Effector memory CD4-positive, alpha-beta T cell (primary cell): Measurements from ENCODE around the gene EXOC4.

ENCODE experiments used
- DNase-seq, 3 donors: peaks; one replicate each; pipeline ENCODE4 v3.0.0-alpha.2; 2020
- H3K27ac ChIP-seq: 2 replicates; pipeline ENCODE4 v1.7.0; 2013; ENCODE audit warnings: mild to moderate bottlenecking, low read length, moderate library complexity; ENCODE audit not compliant: insufficient read depth, poor library complexity, severe bottlenecking
- H3K27me3 ChIP-seq: replicated peaks from 2 replicates; pipeline ENCODE4 v1.7.0; 2013; ENCODE audit warnings: mild to moderate bottlenecking, low read length; ENCODE audit not compliant: insufficient read depth, control insufficient read depth, poor library complexity, severe bottlenecking
- H3K36me3 ChIP-seq: 2 replicates; pipeline ENCODE4 v1.7.0; 2013; ENCODE audit warnings: mild to moderate bottlenecking, low read length, moderate library complexity; ENCODE audit not compliant: control insufficient read depth, insufficient read depth
- H3K4me1 ChIP-seq: 2 replicates; pipeline ENCODE4 v1.7.0; 2013; ENCODE audit warnings: low read length, mild to moderate bottlenecking; ENCODE audit not compliant: control insufficient read depth, insufficient read depth, poor library complexity, severe bottlenecking
- H3K4me3 ChIP-seq: 2 replicates; pipeline ENCODE4 v1.7.0; 2013; ENCODE audit warnings: low read length, low read depth, mild to moderate bottlenecking; ENCODE audit not compliant: insufficient read depth, poor library complexity, severe bottlenecking
- H3K9me3 ChIP-seq: 2 replicates; pipeline ENCODE4 v1.7.0; 2013; ENCODE audit warnings: mild to moderate bottlenecking, low read length, moderate library complexity; ENCODE audit not compliant: control insufficient read depth

Gene EXOC4

DNA sequence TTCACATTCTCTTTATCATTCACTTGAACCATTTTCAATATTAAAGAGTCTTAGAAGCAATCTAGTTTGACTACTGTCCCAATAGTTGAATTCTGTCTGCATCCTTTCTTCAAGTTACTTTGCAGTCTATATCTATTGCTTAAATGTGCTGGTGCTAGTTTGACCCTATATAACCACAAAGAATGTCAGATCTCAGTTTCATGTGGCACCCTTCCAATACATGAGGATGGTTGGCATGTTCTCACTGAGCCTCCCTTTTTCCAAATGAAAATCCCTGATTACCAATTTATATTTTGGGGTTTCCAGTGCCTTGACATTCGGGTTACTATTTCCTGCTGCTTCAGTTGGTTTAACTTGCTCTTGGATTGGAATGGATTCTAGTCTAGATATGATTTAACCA lies 292.7 kb downstream of the EXOC4 start:
- H3K27ac ChIP-seq = no peak overlapping the region
- H3K4me1 ChIP-seq = no peaks in the 10 kb centered on the region
- H3K9me3 ChIP-seq = no peaks in the 10 kb centered on the region
- no peaks in the 10 kb centered on the region for H3K36me3 ChIP-seq
- no peaks in the 10 kb centered on the region for H3K27me3 ChIP-seq
- H3K4me3 ChIP-seq = no peak overlapping the region
- DNase-seq = no peak

DNA sequence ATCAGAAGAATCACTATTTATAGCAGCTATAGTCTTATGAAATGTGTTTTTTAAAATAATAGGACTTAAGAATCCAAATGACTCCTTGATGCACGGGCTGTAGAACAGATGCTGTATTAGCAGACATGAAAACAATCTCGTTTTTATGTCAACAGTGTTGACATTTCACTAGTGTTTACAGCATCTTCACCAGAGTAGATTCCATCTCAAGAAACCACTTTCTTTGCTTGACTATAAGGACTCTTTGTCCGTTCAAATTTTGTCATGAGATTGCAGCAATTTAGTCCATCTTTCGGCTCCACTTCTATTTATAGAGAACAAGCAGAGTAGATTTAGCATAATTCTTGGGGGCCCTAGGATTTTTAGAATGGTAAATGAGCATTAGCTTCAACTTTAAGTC lies 295.1 kb downstream of the EXOC4 start:
- Histone ChIP-seq H3K27ac (no peak overlapping the region), H3K9me3 (no peaks in the 10 kb centered on the region), H3K27me3 (no peaks in the 10 kb centered on the region), H3K36me3 (no peaks in the 10 kb centered on the region), H3K4me1 (no peaks in the 10 kb centered on the region), H3K4me3 (no peak overlapping the region)
- no peak for DNase-seq

GRCh38 chr7:133549633-133550032 lies 296.8 kb downstream of the EXOC4 start:
- Histone ChIP-seq H3K4me1 (no peaks in the 10 kb centered on the region), H3K9me3 (no peaks in the 10 kb centered on the region), H3K27ac (no peak overlapping the region), H3K4me3 (no peak overlapping the region), H3K27me3 (no peaks in the 10 kb centered on the region), H3K36me3 (no peaks in the 10 kb centered on the region)
- DNase-seq = no peak

GRCh38 chr7:133550145-133550544 lies 297.3 kb downstream of the EXOC4 start:
- Histone ChIP-seq H3K4me3 (no peak overlapping the region), H3K27me3 (no peaks in the 10 kb centered on the region), H3K9me3 (no peaks in the 10 kb centered on the region), H3K36me3 (no peaks in the 10 kb centered on the region), H3K4me1 (no peaks in the 10 kb centered on the region), H3K27ac (no peak overlapping the region)
- DNase-seq = no peak

DNA sequence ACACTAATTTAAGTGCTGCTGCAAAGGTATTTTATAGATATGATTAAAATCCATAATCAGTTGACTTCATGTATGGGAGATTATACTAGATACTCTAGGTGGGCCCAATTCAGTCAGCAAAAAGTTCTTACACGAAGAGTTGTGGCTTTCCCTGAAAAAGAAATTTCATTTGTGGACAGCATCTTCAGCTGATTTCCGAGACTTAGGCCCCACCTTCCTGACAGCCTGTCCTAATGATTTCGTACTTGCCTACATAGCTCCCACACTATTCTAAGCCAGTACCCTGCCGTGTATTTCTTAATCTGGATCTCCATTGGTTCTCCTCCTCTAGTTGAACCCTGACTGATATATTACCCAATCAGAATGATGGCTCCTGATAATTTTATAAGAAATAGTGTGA lies 297.9 kb downstream of the EXOC4 start:
- no peaks in the 10 kb centered on the region for H3K9me3 ChIP-seq
- H3K4me1 ChIP-seq = no peaks in the 10 kb centered on the region
- no peak for DNase-seq
- H3K36me3 ChIP-seq = no peaks in the 10 kb centered on the region
- H3K4me3 ChIP-seq = no peak overlapping the region
- H3K27me3 ChIP-seq = no peaks in the 10 kb centered on the region
- H3K27ac ChIP-seq = no peak overlapping the region

GRCh38 chr7:133551466-133551865 lies 298.6 kb downstream of the EXOC4 start:
- no peaks in the 10 kb centered on the region for H3K36me3 ChIP-seq
- H3K9me3 ChIP-seq = no peaks in the 10 kb centered on the region
- H3K27me3 ChIP-seq = no peaks in the 10 kb centered on the region
- DNase-seq = no peak
- H3K4me3 ChIP-seq = no peak overlapping the region
- no peak overlapping the region for H3K27ac ChIP-seq
- H3K4me1 ChIP-seq = no peaks in the 10 kb centered on the region

DNA sequence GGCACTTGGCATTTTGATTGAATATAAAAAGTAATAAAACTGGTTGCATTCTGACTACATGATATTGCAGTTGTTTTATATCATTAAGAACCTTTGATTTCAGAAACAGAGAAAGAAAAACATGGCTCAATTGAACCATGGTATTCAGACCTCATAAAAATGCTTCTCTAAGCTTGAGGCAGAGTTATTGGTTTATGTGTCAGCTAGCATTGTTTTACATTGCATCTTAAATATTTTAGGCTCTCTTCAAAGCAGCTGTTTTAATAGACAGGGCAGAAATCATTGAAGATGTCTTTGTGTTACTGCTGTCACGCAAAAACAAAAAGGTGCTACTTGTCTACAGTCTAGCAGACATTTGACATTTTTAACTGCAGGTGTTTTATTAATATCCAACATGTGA lies 299.2 kb downstream of the EXOC4 start:
- Histone ChIP-seq H3K9me3 (no peaks in the 10 kb centered on the region), H3K27me3 (no peaks in the 10 kb centered on the region), H3K4me1 (no peaks in the 10 kb centered on the region), H3K36me3 (no peaks in the 10 kb centered on the region), H3K27ac (no peak overlapping the region), H3K4me3 (no peak overlapping the region)
- DNase-seq = no peak

- no peak overlapping the region for H3K4me3 ChIP-seq
- DNase-seq = no peak
- no peaks in the 10 kb centered on the region for H3K27me3 ChIP-seq
- no peaks in the 10 kb centered on the region for H3K9me3 ChIP-seq
- H3K27ac ChIP-seq = no peak overlapping the region
- H3K4me1 ChIP-seq = no peaks in the 10 kb centered on the region
- H3K36me3 ChIP-seq = no peaks in the 10 kb centered on the region
Observed at GRCh38 chr7:133554330-133554729, 301.5 kb downstream of the EXOC4 start.

DNA sequence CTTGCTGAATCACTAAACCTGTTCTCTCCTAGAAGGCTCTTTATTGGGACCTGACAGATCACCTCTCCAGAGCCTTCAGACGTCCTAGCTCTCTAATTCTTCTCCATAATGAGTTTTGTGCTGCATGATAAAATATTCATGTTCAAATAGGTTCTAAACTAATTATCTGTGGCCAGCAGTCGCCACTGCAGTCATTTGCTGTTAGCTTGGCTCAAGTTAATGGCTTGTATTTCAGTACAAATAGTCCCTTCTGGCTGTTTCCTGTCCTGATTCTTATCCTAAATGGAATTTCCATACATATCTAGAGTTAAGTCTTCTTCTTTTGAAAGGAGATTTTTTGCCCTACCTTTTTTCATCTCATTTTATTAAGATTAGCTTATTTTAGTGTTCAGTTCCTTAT lies 303.2 kb downstream of the EXOC4 start:
- DNase-seq = no peak
- Histone ChIP-seq H3K9me3 (no peaks in the 10 kb centered on the region), H3K36me3 (no peaks in the 10 kb centered on the region), H3K4me3 (no peak overlapping the region), H3K27ac (no peak overlapping the region), H3K4me1 (no peaks in the 10 kb centered on the region), H3K27me3 (no peaks in the 10 kb centered on the region)

GRCh38 chr7:133556553-133556952 lies 303.7 kb downstream of the EXOC4 start:
- H3K4me1 ChIP-seq = no peaks in the 10 kb centered on the region
- H3K36me3 ChIP-seq = no peaks in the 10 kb centered on the region
- H3K27ac ChIP-seq = no peak overlapping the region
- no peak overlapping the region for H3K4me3 ChIP-seq
- DNase-seq = no peak
- H3K27me3 ChIP-seq = no peaks in the 10 kb centered on the region
- no peaks in the 10 kb centered on the region for H3K9me3 ChIP-seq

DNA sequence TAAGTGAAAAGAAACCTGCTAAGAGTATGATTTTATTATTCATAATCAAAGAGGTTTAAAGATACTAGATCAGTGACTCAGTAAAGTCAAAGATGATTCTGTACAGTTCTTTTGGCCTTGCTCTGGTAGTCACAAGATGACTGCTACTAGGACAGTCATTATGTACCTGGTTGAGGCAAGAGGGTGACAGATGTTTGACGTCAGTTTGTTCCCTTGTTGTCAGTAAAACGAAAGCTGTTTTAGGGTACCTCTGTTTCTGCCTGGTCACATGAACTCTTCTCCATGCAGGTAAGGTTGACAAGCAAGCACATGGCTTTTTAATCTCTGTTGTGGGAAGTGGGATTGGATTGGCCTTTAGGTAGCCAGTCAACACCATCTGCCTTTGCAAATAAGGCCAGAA lies 308.0 kb downstream of the EXOC4 start:
- no peak for DNase-seq
- H3K27ac ChIP-seq = no peak overlapping the region
- no peak overlapping the region for H3K4me3 ChIP-seq
- H3K4me1 ChIP-seq = no peaks in the 10 kb centered on the region
- H3K36me3 ChIP-seq = no peaks in the 10 kb centered on the region
- no peaks in the 10 kb centered on the region for H3K9me3 ChIP-seq
- H3K27me3 ChIP-seq = no peaks in the 10 kb centered on the region
